ENCODE data around the gene PPP1R3E. TPM values are rescaled to one million over a fixed set of nuclear protein-coding genes. Genes with fewer than 3 reads are reported as not detected.

Gene PPP1R3E
- polyA plus RNA-seq, 12 donors = 11.7 to 27.1 (median 19.2) TPM; not detected in 1

GRCh38 chr14:23323838-23324454 lies 21.3 kb upstream of the PPP1R3E start:
- no peak for DNase-seq

- no peak for DNase-seq
Measured at GRCh38 chr14:23322568-23323517, 20.2 kb upstream of the PPP1R3E start.

DNA sequence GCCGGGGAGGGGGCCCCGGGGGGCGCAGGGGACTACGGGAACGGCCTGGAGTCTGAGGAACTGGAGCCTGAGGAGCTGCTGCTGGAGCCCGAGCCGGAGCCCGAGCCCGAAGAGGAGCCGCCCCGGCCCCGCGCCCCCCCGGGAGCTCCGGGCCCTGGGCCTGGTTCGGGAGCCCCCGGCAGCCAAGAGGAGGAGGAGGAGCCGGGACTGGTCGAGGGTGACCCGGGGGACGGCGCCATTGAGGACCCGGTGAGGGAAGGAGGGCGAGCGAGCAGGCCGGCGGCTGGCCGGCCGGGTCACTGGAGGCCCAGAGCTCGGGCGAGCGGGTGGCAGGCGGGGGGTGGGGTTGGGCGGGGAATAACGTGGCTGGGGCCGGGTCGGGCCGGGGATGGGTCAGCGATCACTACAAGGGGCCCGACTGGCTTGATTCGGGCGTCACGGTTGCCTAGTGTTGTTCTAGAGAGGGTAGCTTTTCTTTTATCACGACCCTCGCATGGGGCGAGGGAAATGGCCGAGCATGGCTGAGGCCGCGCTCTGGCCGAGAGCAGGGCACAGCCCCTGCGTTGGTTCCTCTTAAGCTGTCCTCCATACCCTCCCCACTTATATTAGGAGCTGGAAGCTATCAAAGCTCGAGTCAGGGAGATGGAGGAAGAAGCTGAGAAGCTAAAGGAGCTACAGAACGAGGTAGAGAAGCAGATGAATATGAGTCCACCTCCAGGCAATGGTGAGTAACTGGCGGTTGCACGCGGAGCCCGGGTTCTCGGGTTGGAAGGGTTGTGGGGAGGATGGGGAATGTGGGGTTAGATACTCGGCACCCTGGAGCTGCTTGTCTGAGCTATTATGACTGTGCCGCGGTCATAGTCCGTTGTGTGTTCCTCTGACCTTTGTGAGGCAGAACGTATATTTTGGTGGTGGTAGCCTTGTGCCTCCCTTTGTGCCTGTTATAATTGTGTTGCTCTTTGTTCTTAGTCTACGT lies 19.2 kb upstream of the PPP1R3E start:
- DNase-seq = peak; percentile 47

GRCh38 chr14:23320584-23321571 lies 18.2 kb upstream of the PPP1R3E start, which contains the start of gene PABPN1:
PABPN1 (plus strand) TSS chr14:23321457; CDS start chr14:23321470, 13 bp downstream.
- peak; percentile 100 for DNase-seq

DNA sequence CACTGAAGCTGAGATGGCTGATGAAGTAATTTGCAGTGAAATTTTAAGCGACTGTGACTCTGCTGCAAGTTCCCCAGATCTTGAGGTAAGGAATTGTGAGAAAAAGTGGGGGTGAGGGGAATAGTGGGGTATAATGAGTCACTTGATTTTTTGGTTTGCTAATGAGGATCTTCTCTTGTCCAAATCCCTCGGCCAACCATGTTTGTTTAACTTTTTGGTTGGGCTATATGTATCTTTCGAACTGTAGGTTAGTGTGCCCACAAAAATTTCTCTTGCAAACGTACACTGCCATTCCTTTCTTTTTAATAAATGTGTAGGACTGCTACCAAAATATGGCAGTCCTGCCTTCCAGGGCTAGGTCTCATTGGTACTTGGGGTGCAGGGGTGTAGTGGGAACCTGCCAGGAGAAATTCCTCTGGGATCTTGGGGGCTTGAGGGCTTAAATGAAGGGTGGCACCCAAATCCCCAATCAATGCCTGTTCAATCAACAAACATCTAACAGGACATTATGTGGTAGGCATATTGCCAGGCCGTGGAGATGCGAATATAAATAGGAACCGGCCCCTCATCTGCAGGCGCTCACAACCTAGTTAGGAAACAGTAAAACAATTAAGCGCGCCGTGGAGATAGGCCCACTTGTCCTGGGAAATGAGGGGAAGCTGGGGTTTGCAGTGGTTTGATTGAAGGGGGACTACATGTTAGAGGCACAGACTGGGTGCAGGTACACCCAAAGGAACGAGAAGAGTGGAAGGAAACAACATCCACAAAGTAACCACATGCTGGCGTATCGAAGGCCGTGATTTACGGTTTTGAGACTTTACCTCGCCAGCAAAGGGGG lies 17.3 kb upstream of the PPP1R3E start:
- no peak for DNase-seq

GRCh38 chr14:23316300-23316699 lies 13.6 kb upstream of the PPP1R3E start:
- no peak for DNase-seq

GRCh38 chr14:23310546-23310945 lies 7.9 kb upstream of the PPP1R3E start:
- DNase-seq = no peak

- DNase-seq = no peak
Measured at GRCh38 chr14:23308721-23309445, 6.2 kb upstream of the PPP1R3E start.

DNA sequence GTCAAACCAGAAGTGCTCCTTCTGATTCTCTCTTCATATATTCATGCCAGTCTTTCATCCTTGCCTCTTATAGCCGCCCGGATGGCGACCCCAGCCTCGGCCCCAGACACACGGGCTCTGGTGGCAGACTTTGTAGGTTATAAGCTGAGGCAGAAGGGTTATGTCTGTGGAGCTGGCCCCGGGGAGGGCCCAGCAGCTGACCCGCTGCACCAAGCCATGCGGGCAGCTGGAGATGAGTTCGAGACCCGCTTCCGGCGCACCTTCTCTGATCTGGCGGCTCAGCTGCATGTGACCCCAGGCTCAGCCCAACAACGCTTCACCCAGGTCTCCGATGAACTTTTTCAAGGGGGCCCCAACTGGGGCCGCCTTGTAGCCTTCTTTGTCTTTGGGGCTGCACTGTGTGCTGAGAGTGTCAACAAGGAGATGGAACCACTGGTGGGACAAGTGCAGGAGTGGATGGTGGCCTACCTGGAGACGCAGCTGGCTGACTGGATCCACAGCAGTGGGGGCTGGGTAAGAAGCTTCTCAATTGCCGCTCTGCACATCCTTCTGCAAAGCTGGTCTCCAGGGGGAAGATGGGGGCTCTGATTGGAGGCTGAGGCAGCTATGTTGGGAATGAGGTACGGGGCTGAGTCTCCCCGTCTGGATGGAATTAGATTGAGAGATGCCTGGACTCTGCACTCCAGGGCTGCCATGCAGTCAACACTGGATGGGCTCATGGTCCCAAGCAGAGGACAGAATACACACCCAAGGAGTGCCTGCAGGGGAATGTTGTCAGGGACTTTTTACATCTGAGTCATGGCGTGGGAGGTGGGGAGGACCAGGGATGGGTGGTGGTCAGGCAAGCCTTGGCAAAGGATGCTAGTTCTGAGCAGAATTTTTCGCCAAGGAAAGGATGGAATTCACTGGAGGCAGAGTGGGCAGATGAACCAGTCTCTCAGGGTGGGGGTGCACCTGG lies 5.3 kb upstream of the PPP1R3E start:
- DNase-seq = no peak

DNA sequence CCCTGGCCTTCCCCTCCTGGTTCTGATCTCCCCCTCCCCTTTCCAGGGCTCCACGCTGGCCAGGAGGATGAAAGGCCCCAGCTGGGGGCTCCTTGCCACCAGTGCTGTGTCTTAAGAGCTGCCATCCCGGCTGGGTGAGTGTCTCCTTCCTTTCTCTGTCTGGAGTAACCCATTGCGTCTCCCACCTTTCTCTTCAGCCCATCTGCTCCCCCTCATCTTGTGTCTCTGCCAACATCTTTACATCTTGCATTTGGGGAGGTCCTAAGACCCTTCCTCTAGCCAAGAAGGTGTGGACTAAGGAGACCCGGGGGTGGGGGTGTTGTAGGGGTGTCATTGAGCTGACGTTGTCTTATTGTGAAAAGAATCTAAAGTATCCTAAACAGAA lies 4.5 kb upstream of the PPP1R3E start:
- DNase-seq = no peak

DNA sequence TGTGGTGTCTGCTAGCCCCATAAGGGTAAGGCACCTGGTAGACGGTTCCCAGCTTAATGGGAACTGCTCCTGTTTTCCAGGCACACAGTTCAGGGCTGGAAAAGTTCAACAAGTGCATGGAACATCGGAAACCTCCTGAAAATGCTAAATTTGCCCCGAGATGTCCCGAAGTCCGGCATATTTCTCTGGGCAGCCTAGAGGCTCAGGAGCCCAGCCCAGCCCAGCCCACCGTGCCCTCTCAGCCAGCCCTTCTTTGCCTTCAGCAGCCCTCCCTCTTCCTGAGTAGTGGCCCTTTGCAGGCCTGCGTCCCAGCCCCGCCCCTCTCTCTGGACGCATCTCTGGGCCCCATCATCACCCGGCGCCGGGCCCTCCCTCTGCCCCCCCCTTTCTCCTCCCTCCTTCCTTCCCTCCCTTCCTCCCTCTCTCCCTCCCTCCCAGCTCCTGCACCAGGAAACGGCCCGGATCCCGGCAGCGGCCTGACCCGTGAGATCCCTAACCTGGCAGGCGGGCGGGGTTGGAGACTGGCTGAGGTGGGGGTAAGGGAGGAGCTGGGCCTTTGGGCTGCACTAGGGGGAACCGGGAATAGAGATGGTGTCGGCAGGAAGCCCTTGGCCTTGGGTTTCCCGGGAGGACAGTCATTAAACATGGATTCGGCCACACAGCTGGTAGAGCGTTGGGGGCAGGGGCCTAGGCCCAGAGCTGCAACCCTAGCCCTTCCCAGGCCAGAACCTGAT lies 3.9 kb upstream of the PPP1R3E start, which contains the start of gene BCL2L2:
Gene BCL2L2 (plus strand): TSS at position 422 of the 734 bp plus-strand sequence. CDS start 935 bp downstream, outside the sequence.
- DNase-seq = peak; percentile 94

- DNase-seq = no peak
Measured at GRCh38 chr14:23301969-23302289, 730 bp downstream of the PPP1R3E start.

- DNase-seq = peak; percentile 98
Measured at GRCh38 chr14:23301288-23301968, 1.2 kb downstream of the PPP1R3E start.

DNA sequence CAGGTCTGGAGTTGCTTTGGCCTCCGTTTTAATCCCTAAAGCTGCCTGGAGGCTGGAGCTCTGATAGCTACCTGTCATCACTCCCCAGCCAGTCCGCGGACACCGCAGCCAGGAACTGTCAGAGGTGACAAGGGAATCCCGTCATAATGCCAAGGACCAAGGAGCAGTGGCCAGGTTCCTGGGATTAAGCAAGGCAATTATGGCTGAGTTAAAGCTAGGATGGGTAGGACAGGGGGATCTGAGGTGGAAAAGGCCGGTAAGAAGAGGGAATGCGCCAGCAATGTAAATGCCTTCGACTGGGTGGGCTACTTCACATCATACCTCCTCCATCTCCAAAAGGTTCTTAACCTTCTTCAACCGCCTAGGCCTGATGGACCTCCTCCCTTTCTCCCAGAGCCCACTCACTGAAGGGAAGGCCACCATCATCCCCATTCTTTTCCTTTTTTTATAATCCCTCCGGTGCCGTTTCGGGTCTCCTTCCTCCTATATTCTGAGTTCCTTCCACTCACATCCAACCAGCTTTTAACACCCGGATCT lies 1.9 kb downstream of the PPP1R3E start:
- DNase-seq = peak; percentile 31

DNA sequence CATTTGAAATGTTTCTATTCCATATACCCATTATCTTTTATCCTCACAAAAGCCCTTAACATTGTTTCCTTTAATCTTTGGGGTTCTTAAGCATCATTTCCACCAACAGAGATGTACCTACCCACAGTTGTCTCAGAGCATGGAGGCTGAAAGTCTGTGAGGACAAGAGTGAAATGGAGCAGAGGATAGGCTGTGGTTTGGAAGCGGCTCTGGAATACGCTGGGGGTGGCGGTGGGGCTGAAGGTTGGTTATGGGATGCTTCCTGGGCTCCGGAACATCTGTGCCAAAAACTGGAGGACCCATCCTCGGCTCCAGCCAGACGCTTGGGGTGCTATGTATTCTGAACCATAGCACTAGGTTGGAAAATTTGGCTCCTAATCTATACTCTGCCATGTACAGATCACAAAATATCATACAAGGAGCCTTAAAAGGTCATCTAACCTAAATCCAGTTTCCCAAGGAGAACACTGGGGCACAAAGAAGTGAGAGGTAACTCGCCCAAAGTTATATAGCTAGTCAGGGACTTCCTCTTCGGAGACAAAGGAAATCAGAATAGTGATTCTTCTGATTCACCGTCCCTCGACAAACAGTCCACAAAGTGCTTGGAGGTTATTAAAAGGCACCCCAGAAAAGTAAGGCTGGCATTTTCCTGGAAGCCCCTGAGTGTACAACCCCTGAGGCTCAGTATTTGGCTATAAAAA lies 2.5 kb downstream of the PPP1R3E start:
- no peak for DNase-seq
